ENCODE results near the gene CRYBA2.

CRYBA2 gene

GRCh38 chr2:219022616-219023015 lies 29.4 kb upstream of the CRYBA2 start:
- DNase-seq = no peak

GRCh38 chr2:219022041-219022440 lies 28.8 kb upstream of the CRYBA2 start:
- no peak for DNase-seq

GRCh38 chr2:219021591-219021990 lies 28.4 kb upstream of the CRYBA2 start:
- no peak for DNase-seq

- DNase-seq = no peak
These were observed 27.6 kb upstream of the CRYBA2 start for GRCh38 chr2:219020604-219021365.

- no peak for DNase-seq
These were observed 26.2 kb upstream of the CRYBA2 start for GRCh38 chr2:219019436-219019835.

GRCh38 chr2:219018726-219019125 lies 25.5 kb upstream of the CRYBA2 start:
- DNase-seq = no peak

GRCh38 chr2:219018286-219018685 lies 25.1 kb upstream of the CRYBA2 start:
- DNase-seq = no peak

- DNase-seq = no peak
These were observed 24.1 kb upstream of the CRYBA2 start for GRCh38 chr2:219017201-219017931.

- no peak for DNase-seq
These were observed 23.5 kb upstream of the CRYBA2 start for GRCh38 chr2:219016721-219017120.

- DNase-seq = no peak
These were observed 17.7 kb upstream of the CRYBA2 start for GRCh38 chr2:219010873-219011272.

- no peak for DNase-seq
These were observed 17.0 kb upstream of the CRYBA2 start for GRCh38 chr2:219010162-219010756.

GRCh38 chr2:219009294-219009693 lies 16.1 kb upstream of the CRYBA2 start:
- DNase-seq = no peak

- no peak for DNase-seq
These were observed 10.8 kb upstream of the CRYBA2 start for GRCh38 chr2:219003979-219004378.

GRCh38 chr2:219003267-219003634 lies 10.0 kb upstream of the CRYBA2 start:
- no peak for DNase-seq

- no peak for DNase-seq
These were observed 9.4 kb upstream of the CRYBA2 start for GRCh38 chr2:219002395-219003266.

GRCh38 chr2:219001577-219002394 lies 8.6 kb upstream of the CRYBA2 start:
- no peak for DNase-seq

- no peak for DNase-seq
These were observed 7.9 kb upstream of the CRYBA2 start for GRCh38 chr2:219001100-219001576.

GRCh38 chr2:219000569-219000960 lies 7.3 kb upstream of the CRYBA2 start:
- DNase-seq = no peak

- no peak for DNase-seq
These were observed 6.8 kb upstream of the CRYBA2 start for GRCh38 chr2:218999881-219000568.

GRCh38 chr2:218999021-218999880 lies 6.0 kb upstream of the CRYBA2 start:
- no peak for DNase-seq

All from activated CD4-positive, CD25-positive, alpha-beta regulatory T cell treated with anti-CD3 and anti-CD28 coated beads, Interleukin-2, amount 50 U/mL, for 72 hours (primary cell).